Activated CD8-positive, alpha-beta memory T cell treated with anti-CD3 and anti-CD28 coated beads, Interleukin-2, amount 10 ng/mL, durations not matched to agents 7 days and 5 days (primary cell): ENCODE measurements around the gene NEU4. TPM values are rescaled to one million over a fixed set of nuclear protein-coding genes. Genes with fewer than 3 reads are reported as not detected.

Experiments
- ATAC-seq: fragments of 150-1000 bp; cut with Tn5 transposase; one replicate; pipeline ENCODE4 v1.10.0; 2021; ENCODE audit warnings: moderate library complexity
- CTCF ChIA-PET: fragments of 350-600 bp; sonication (Branson Sonifier 250); formaldehyde crosslinking; loops from one replicate; lab custom pipeline; 2021; ENCODE audit warnings: antibody characterized with exemption; lab: Charles Lee
- DNase-seq: peaks from one replicate; pipeline ENCODE4 v3.0.0-alpha.2; 2020
- H3K27ac Mint-ChIP-seq: one replicate; pipeline ENCODE4 v1.8.0; 2021; ENCODE audit warnings: mild to moderate bottlenecking, mixed read lengths
- H3K27me3 Mint-ChIP-seq: one replicate; pipeline ENCODE4 v1.8.0; 2021; ENCODE audit warnings: mixed read lengths
- H3K36me3 Mint-ChIP-seq: one replicate; pipeline ENCODE4 v1.8.0; 2021; ENCODE audit warnings: mild to moderate bottlenecking, mixed read lengths
- H3K4me1 Mint-ChIP-seq: one replicate; pipeline ENCODE4 v1.8.0; 2021; ENCODE audit warnings: mixed read lengths
- H3K4me3 Mint-ChIP-seq: one replicate; pipeline ENCODE4 v1.8.0; 2021; ENCODE audit warnings: mild to moderate bottlenecking, moderate library complexity, mixed read lengths
- H3K9me3 Mint-ChIP-seq: one replicate; pipeline ENCODE4 v1.8.0; 2022; ENCODE audit warnings: low read depth, mixed read lengths
- total RNA-seq, 2 experiments: library from RNA; stranded (reverse); gene quantifications; one replicate each; pipeline ENCODE4 v1.2.3, GENCODE V29; 2021

NEU4 gene
- total RNA-seq, 2 experiments from 2014 or later = 0.12 TPM; not detected in 1

DNA sequence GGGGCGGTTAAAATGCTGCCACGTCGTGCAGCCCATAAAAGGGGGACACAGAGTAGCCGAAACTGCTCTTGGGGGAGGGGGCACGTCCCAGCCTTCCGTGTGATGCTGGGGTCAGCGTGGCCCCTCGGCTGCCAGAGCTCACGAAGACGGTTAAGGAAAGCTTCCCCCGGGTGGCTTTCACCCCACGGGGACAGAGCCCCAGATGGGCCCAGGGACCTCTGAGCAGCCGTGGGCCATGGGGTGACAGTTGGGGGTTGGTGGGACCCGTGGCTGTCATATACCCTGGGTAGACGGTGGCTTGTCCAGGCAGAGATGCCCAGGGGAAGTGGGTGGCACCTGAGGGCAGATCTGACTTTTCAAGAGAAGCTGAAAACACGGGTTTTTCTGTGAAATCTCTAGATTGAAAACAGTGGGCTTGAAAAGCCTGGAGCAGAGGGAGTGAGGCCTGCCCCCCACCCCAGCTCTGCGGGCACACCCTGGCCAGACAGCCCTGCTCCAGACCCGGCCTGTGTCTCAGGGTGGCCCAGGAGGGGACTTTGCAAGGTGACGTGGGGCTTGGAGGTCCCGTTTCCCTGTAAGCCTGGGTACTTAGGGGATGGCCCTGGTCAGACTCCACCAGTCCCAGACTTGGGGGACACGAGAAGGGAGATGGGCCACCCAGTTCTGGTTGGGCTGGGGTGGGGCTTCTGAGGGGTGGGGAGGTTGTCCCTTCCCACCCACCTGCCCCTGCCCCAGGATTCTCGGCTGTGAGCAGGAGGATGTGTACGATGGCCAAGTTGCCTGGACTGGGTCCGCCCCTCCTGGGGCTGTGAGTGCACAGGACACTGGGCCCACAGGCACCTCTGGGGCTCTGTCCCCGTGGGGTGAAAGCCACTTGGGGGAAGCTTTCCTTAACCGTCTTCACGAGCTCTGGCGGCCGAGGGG lies 652 bp downstream of the NEU4 start:
- Mint-ChIP-seq H3K4me3 (no peak overlapping the region), H3K36me3 (no peaks in the 10 kb centered on the region), H3K27me3 (peaks cover 5% of the 10 kb centered on the region), H3K9me3 (no peaks in the 10 kb centered on the region), H3K27ac (no peak overlapping the region), H3K4me1 (peaks cover 9% of the 10 kb centered on the region)
- DNase-seq (no peak), ATAC-seq (no peak)
- CTCF ChIA-PET = no interaction called here

DNA sequence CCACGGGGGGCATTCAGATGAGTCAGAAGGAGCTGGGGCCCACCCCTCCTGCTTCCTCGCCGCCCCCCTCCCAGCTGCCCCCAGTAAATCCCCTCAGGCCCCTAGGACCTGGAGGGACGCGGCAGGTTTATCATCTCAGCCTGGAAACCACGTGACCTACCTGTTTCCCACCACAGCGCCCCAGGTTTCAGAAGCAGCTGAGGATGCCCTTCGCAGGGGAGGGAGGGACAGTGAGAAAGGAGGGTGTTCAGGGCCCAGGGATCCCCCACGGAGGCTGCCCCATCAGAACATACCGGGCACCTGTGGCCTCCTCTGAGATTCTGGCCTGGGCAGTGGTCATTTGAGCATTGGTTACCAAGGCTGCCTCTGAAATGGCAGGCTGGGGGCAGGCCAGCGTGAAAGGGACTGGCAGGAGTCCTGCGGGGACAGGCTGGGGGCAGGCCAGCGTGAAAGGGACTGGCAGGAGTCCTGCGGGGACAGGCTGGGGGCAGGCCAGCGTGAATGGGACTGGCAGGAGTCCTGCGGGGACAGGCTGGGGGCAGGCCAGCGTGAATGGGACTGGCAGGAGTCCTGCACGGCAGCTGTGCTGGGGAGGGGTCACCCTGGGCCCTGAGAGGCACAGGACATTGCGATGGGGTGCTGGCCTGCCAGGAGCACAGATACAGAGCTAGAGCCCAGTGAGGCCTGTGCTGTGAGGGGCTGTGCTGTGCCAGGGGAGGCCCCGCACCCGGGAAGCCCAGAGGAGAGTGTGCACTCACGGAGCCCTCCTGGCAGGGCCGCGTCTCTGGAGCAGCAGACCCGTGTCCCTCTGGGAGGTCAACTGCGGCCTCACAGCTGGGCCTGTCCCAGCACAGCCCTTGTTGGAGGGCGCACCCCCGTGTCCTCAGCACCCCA lies 1.6 kb downstream of the NEU4 start:
- Mint-ChIP-seq H3K27ac (no peak overlapping the region), H3K4me3 (no peak overlapping the region), H3K27me3 (peaks cover 2% of the 10 kb centered on the region), H3K4me1 (peaks cover 5% of the 10 kb centered on the region), H3K36me3 (no peaks in the 10 kb centered on the region), H3K9me3 (no peaks in the 10 kb centered on the region)
- ATAC-seq (no peak), DNase-seq (no peak)
- CTCF ChIA-PET = no interaction called here

DNA sequence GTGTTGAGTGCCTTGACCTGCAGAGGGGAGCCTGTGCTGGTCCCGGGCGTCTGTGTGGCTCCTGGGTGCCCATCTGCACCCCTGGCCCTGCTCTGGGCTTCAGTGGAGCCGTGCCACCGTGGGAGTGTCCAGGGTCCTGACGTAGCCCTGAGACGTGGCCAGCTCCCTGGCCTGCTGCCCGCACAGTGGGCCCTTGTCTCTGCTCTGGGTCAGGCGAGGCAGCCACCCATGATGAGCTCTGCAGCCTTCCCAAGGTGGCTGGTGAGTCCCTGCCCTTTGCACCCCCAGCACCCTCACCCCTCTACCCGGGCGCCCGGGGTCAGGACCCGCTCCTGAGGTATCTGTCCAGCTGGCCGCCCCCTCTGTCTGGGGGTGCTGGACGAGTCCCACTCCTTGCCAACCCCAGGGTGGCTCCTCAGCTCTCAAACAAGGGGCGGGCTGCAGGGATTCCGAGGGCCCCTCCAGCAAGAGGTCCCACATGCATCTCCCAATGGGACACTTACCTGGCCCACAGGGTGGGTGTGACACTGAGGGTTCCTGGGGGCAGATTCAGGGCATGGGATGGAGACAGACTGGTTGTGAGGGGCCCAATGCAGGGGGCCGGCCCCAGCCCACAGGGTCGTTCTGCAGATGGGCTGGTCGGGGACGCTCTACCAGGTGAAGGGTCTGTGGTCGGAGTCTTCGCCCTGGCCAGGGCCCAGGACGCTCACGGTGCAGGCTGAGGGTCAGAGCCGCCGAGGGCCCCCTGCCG lies 2.4 kb downstream of the NEU4 start:
- no peak for DNase-seq
- Mint-ChIP-seq H3K27me3 (peaks cover 2% of the 10 kb centered on the region), H3K4me1 (peaks cover 5% of the 10 kb centered on the region), H3K9me3 (no peaks in the 10 kb centered on the region), H3K4me3 (no peak overlapping the region), H3K36me3 (no peaks in the 10 kb centered on the region), H3K27ac (no peak overlapping the region)
- CTCF ChIA-PET = no interaction called here
- no peak for ATAC-seq

DNA sequence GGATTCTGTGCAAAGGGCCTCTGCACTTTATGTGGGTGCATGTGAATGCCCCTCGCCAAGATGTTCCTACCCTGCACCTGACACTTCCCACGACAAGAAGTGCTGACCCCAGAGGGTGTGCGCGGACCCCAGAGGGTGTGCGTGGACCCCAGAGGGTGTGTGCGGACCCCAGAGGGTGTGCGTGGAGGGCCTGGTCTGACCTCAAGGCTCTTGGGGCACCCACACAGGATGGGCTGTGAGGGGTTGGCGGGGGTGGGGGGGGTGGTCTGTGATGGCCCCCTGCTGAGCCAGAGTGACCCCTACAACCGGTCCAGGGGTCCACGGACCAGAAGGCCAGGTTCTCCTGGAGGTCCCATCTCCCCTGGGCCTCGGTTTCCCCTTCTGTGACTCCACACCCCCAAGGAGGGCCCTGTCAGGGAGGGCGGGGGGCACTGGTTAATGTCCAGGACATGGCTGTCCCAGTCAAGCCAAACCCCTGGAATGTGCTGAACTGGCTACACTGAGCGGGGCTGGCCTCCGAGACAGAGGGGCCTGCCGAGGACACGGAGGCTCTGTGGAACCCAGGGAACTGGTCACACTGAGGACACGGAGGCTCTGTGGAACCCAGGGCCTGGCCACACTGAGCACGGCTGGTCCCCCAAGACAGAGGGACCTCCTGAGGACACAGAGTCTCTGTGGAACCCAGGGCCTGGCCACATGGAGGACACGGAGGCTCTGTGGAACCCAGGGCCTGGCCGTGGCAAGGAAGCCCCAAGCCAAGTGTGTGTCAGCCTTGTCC lies 3.1 kb downstream of the NEU4 start:
- no peak overlapping the region for H3K4me3 Mint-ChIP-seq
- peaks cover 2% of the 10 kb centered on the region for H3K27me3 Mint-ChIP-seq
- DNase-seq = no peak
- H3K27ac Mint-ChIP-seq = no peak overlapping the region
- no peaks in the 10 kb centered on the region for H3K9me3 Mint-ChIP-seq
- CTCF ChIA-PET = no interaction called here
- no peak for ATAC-seq
- no peaks in the 10 kb centered on the region for H3K36me3 Mint-ChIP-seq
- peaks cover 5% of the 10 kb centered on the region for H3K4me1 Mint-ChIP-seq

DNA sequence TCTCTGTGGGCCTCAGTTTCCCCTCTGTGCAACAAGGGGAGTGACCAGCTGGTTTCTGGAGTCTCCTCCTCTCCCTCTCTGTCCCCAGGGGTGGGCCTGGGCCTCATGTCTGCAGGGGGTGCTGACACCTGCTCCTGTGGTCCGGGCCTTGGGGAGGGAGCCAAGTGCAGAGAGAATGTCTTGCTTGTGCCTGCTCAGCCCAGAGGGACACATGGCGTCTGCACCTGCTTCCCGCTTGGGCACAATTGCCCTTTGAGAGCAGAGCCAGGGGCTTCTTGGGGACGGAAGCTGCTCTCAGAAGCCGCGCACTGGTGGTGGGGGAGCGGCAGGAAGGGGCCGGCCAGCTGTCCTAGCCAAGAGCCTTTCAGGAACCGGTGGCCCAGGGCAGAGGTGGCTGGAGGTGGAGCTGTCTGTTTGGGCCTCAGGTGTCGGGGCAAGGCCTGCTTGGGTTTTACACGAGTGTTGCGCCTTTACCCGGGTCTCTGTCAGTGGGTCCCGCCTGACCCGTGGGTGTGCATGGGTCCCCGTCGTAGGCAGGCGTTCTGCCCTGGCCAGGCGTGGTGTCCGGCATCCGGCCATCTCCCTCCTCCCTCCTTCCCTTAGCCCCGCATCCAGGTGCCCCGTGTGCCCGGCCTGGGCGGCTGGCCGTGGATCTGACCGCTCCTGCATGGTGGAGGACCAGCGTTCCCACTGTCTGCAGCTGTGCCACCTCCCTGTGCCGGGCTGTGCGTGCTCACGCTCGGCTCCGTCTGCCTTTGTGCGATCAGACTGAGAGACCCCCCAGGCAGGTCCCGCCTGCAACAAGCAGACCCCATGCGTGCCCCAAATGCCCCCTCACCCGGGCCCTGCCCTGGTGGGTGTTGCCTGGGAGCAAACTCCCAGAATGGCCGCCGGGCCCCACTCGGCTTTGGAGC lies 4.0 kb downstream of the NEU4 start:
- Mint-ChIP-seq H3K4me3 (no peak overlapping the region), H3K27ac (no peak overlapping the region)
- ATAC-seq = no peak

DNA sequence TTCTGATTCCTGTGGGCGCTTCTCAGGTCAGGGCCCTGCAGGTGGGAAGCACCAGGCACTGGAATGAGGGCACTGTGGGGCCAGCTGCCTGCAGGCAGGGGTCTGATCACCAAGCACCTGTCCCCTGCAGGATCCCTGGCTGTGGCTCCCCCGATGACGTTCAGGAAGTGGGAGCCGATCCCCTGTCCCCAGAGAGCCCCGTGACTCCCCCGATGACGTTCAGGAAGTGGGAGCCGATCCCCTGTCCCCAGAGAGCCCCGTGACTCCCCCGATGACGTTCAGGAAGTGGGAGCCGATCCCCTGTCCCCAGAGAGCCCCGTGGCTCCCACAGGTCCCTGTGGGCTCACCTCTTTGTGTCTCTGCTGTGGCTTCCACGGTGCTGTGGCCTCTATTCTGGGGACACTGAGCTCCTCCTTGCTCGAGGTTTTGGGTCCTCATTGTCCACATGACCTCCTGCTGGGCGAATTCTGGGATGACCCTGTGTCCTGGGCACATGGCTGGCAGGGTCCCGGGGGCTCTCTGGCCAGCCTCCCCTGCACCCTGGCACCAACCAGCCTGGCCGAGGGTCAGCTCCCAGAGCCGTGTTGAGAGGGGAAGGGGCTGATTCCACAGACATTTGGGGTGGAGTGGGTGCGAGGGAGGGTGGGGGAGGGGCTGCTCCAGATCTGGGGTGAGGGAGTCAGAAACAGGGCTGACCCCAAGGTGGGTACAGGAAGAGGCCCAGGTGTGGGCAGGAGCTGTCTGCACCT lies 4.8 kb downstream of the NEU4 start:
- CTCF ChIA-PET = no interaction called here
- DNase-seq (peak; percentile 39), ATAC-seq (peak; percentile 40)
- H3K27me3 Mint-ChIP-seq = peaks cover 5% of the 10 kb centered on the region
- no peak overlapping the region for H3K4me3 Mint-ChIP-seq
- no peaks in the 10 kb centered on the region for H3K9me3 Mint-ChIP-seq
- H3K36me3 Mint-ChIP-seq = no peaks in the 10 kb centered on the region
- H3K4me1 Mint-ChIP-seq = peaks cover 9% of the 10 kb centered on the region
- no peak overlapping the region for H3K27ac Mint-ChIP-seq

More for the DNA sequence above, 4.0 kb downstream of the NEU4 start:
- H3K4me1 Mint-ChIP-seq = peaks cover 9% of the 10 kb centered on the region
- H3K27me3 Mint-ChIP-seq = peaks cover 2% of the 10 kb centered on the region
- CTCF ChIA-PET = no interaction called here
- H3K9me3 Mint-ChIP-seq = no peaks in the 10 kb centered on the region
- H3K36me3 Mint-ChIP-seq = no peaks in the 10 kb centered on the region
- DNase-seq = no peak

DNA sequence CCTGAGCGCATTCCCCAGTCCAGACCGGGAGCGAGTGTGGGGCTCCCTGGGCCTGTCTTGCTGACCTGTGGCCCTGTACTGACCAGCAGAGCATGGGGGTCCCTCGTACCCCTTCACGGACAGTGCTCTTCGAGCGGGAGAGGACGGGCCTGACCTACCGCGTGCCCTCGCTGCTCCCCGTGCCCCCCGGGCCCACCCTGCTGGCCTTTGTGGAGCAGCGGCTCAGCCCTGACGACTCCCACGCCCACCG lies 5.3 kb downstream of the NEU4 start:
- no peaks in the 10 kb centered on the region for H3K9me3 Mint-ChIP-seq
- H3K27ac Mint-ChIP-seq = no peak overlapping the region
- no peak overlapping the region for H3K4me3 Mint-ChIP-seq
- peaks cover 5% of the 10 kb centered on the region for H3K27me3 Mint-ChIP-seq
- H3K36me3 Mint-ChIP-seq = no peaks in the 10 kb centered on the region
- ATAC-seq (no peak), DNase-seq (no peak)
- H3K4me1 Mint-ChIP-seq = peaks cover 6% of the 10 kb centered on the region
- CTCF ChIA-PET = no interaction called here

DNA sequence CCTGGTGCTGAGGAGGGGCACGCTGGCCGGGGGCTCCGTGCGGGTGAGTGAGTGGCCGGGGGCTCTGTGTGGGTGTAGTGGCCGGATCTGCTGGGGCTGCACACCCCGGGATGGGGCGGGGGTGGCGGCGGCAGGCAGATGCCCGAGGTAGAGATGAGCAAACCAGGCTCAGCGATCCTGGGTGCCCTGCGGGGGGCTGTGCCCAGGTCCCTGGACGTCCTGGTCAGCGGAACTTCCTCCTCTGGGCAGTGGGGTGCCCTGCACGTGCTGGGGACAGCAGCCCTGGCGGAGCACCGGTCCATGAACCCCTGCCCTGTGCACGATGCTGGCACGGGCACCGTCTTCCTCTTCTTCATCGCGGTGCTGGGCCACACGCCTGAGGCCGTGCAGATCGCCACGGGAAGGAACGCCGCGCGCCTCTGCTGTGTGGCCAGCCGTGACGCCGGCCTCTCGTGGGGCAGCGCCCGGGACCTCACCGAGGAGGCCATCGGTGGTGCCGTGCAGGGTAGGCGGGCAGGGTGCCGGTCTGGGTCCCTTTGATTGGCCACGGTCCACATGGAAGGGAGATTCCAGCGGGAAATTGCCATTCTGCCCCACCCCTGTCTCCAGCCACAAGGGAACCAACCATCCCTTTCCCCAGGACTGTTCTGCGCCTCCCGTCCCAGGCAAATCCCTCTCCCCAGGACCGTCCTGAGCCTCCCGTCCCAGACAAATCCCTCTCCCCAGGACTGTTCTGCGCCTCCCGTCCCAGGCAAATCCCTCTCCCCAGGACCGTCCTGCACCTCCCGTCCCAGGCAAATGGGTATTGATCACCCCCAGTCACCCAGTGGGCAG lies 5.9 kb downstream of the NEU4 start:
- Mint-ChIP-seq H3K36me3 (no peaks in the 10 kb centered on the region), H3K4me3 (no peak overlapping the region), H3K4me1 (peaks cover 6% of the 10 kb centered on the region), H3K9me3 (no peaks in the 10 kb centered on the region), H3K27me3 (peaks cover 5% of the 10 kb centered on the region), H3K27ac (no peak overlapping the region)
- ATAC-seq (no peak), DNase-seq (no peak)
- CTCF ChIA-PET = no interaction called here

DNA sequence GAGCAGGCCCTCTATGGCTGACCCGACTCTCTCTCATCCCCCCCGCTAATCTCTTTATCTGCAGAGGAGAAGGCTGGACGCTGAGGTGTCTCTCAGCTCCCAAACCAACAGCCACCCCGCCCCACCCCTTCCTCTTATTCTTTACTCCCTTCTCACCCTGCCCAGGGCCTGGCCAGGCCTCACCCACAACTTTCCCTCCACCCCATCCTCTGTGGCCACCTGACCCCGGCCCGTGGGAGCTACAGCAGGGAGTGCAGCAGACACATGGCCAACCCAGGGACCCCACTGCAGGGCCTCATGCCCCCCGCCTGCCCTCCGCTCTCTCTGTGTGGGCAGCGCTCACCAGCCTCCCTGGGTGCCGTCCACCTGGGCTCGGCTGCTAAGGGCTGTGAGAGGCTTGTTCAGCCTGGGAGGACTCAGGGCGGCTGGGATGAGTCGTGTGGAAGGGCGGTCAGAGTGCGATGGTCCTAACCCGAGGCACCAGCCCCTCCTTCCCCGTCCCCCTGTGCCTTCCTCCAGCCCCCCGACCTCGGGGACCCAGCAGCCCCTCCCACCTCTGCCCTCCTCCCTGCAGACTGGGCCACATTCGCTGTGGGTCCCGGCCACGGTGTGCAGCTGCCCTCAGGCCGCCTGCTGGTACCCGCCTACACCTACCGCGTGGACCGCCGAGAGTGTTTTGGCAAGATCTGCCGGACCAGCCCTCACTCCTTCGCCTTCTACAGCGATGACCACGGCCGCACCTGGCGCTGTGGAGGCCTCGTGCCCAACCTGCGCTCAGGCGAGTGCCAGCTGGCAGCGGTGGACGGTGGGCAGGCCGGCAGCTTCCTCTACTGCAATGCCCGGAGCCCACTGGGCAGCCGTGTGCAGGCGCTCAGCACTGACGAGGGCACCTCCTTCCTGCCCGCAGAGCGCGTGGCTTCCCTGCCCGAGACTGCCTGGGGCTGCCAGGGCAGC lies 6.8 kb downstream of the NEU4 start:
- Mint-ChIP-seq H3K9me3 (no peaks in the 10 kb centered on the region), H3K27me3 (peaks cover 5% of the 10 kb centered on the region), H3K36me3 (no peaks in the 10 kb centered on the region), H3K27ac (no peak overlapping the region), H3K4me1 (peaks cover 6% of the 10 kb centered on the region), H3K4me3 (no peak overlapping the region)
- CTCF ChIA-PET = no interaction called here
- ATAC-seq (no peak), DNase-seq (no peak)

DNA sequence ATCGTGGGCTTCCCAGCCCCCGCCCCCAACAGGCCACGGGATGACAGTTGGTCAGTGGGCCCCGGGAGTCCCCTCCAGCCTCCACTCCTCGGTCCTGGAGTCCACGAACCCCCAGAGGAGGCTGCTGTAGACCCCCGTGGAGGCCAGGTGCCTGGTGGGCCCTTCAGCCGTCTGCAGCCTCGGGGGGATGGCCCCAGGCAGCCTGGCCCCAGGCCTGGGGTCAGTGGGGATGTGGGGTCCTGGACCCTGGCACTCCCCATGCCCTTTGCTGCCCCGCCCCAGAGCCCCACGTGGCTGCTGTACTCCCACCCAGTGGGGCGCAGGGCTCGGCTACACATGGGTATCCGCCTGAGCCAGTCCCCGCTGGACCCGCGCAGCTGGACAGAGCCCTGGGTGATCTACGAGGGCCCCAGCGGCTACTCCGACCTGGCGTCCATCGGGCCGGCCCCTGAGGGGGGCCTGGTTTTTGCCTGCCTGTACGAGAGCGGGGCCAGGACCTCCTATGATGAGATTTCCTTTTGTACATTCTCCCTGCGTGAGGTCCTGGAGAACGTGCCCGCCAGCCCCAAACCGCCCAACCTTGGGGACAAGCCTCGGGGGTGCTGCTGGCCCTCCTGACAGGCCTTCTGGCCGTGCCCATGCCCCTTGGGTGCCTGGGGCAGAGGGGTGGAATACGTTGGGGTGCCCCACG lies 7.6 kb downstream of the NEU4 start:
- DNase-seq = no peak
- peaks cover 10% of the 10 kb centered on the region for H3K4me1 Mint-ChIP-seq
- H3K9me3 Mint-ChIP-seq = no peaks in the 10 kb centered on the region
- H3K27me3 Mint-ChIP-seq = peaks cover 5% of the 10 kb centered on the region
- no peak overlapping the region for H3K27ac Mint-ChIP-seq
- no peak for ATAC-seq
- H3K36me3 Mint-ChIP-seq = no peaks in the 10 kb centered on the region
- H3K4me3 Mint-ChIP-seq = no peak overlapping the region
- CTCF ChIA-PET = no interaction called here
